NCI-H526 (cell line): ENCODE measurements around the gene WDR59.
"Not testable (repeated sequence)": the region's sequence is repeated elsewhere in the genome, so short reads cannot be mapped to it uniquely, and the experiment has no call there.

Experiments used
- DNase-seq, 2 experiments: peaks; one replicate each; lab custom pipeline; 2025; lab: John Stamatoyannopoulos, UW

The WDR59 gene

DNA sequence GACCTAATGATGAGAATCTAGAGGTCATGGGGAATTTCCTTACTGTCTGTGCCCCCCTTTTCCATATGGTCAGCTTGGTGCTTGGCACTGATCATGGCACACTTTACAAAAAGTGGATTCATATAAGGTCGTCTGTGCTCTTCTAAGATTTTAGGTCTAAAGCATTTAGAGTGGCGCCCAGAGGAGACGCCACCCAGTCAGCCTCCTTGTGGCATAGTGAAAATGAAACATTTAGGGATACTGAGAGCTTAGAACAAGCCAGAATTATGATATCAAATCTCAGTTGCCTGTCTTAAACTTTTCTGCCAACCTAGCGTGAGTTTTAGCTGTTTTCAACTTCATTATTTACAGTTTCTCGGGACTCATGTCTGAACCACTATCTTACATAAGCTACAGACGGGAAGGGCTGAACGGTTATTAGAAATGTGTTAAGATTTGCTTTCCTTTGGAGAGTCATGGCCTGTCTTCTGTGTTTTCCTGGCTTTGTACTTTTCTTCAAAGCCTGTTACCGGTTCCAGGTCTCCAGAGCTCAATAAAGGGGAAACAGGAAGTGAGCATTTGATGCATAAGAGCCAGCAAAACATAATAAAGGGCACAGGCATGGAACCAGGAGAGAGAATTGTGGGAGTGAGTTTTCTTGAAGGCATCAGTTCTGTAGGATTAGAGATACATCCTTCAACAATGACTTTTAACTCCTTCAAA, 27.6 kb upstream of the WDR59 start:
- no peak for DNase-seq

DNA sequence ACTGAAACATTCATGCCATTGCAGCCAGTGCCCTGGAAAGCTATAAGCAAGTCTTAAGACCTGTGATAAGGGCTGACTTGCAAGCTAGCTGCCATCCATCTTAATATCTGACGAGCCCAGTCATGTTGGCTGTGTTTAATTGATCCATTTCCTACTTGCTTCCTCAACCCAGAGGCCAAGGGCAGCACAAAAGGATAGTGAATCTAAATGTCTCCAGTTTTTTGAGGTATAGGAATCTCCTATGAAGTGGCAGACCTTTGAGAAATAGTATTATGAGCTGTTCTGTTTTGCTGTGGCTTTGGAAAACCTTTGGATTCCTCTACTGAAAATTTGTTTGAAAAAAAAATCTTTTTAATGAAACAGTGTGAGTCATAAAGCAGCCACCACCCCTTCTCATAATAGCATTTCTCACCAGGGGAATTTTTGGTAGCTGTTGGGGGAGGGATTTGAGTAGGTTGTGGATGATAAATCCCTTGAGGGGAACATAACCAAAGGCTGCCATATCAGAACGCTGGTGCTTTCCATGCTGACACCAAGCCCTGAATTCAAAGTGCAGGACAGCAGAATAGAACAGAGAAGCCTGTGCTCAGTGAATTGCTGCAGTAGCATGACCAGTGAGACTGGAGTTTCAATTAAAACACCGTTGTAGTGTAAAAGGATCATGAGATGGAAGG, 26.8 kb upstream of the WDR59 start:
- DNase-seq, result no peak

GRCh38 chr16:75010427-75010826, 25.5 kb upstream of the WDR59 start:
- no peak for DNase-seq

DNA sequence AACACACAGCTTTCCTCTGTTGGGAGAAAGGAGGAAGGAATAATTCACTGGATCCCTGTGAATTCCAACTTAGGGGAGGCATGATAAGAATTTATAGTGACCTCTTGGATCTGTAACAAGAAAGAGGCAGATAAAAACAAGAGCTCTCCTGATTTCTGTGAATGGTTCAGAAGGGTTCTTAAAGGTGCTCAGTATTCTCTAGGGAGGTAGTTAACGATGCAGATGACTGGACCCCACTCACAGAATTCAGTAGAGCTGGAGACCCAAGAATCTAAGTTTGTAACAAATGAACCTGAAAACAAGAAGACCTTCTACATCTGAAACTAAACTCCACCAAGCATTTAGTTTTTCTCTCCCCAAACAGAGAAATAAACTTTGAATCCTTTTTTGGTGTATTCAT, 22.5 kb upstream of the WDR59 start:
- DNase-seq, result no peak

- no peak for DNase-seq
Measured at GRCh38 chr16:75005697-75006096, 20.8 kb upstream of the WDR59 start.

- DNase-seq, result no peak
Measured at GRCh38 chr16:75004460-75004859, 19.5 kb upstream of the WDR59 start.

DNA sequence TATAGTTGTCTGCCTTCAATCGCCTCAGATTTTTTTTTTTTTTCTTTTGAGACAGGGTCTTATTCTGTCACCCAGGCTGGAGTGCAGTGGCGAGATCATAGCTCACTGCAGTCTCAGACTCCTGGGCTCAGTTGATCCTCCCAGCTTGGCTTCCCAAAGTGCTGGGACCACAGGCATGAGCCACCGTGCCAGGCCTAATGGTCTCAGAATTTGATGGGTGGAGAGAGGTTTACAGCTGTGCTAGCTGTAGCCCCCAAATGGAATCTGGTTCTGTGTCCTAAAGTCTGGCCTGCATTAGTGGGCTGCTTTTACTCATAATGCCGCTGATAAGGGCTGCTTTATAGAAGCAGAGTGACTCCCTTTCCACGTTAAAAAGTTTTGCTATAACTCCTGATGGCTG, 19.0 kb upstream of the WDR59 start:
- DNase-seq, result no peak

GRCh38 chr16:75002474-75002873, 17.6 kb upstream of the WDR59 start:
- no peak for DNase-seq

- DNase-seq, result peak in 1 of 2 experiments; percentile 23
Measured at GRCh38 chr16:75000481-75001081, 15.7 kb upstream of the WDR59 start.

DNA sequence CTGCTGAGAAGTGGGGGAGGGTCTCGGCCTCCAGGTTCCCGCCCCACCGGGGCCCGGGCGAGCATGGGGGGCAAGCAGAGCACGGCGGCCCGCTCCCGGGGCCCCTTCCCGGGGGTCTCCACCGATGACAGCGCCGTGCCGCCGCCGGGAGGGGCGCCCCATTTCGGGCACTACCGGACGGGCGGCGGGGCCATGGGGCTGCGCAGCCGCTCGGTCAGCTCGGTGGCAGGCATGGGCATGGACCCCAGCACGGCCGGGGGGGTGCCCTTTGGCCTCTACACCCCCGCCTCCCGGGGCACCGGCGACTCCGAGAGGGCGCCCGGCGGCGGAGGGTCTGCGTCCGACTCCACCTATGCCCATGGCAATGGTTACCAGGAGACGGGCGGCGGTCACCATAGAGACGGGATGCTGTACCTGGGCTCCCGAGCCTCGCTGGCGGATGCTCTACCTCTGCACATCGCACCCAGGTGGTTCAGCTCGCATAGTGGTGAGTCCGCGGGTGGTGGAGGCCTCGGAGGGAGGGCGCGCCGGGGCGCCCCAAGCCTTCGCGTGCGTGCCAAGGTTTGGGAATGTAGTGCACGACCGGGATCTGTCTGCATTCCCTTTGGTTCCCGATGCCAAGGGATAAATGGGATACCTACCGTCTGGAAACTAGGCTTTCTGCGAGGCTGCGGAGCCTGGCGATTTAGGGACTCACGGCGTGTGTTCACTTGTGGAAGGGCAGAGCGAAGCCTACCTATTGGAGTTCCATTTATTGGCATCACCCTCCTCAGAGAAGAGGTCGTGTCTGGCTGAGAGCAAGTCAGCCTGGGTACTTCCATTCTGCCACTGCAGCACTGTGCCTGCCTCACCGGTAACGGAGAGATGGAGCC, 14.9 kb upstream of the WDR59 start:
- peak; percentile 35 to 65 for DNase-seq

DNA sequence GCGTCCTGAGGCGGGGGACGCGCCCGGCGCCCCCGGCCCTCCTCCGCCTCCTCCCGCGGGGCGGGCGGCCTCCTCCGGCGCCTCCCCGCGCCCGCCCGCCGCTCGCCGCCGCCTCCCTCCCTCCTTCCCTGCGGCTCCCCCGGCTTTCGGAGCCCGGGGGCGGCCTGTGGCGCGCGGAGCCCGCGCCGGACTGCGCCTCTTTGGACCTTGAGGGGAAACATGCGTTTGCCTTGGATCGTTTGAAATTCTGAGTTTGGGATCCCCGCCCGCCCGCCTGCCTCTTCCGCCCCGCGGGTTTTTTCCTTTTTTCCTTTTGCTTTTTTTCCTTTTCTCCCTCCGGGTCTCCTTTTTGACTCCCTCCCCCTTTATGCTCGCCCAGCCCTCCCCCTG, 14.3 kb upstream of the WDR59 start:
- DNase-seq, result peak in 1 of 2 experiments; percentile 51

DNA sequence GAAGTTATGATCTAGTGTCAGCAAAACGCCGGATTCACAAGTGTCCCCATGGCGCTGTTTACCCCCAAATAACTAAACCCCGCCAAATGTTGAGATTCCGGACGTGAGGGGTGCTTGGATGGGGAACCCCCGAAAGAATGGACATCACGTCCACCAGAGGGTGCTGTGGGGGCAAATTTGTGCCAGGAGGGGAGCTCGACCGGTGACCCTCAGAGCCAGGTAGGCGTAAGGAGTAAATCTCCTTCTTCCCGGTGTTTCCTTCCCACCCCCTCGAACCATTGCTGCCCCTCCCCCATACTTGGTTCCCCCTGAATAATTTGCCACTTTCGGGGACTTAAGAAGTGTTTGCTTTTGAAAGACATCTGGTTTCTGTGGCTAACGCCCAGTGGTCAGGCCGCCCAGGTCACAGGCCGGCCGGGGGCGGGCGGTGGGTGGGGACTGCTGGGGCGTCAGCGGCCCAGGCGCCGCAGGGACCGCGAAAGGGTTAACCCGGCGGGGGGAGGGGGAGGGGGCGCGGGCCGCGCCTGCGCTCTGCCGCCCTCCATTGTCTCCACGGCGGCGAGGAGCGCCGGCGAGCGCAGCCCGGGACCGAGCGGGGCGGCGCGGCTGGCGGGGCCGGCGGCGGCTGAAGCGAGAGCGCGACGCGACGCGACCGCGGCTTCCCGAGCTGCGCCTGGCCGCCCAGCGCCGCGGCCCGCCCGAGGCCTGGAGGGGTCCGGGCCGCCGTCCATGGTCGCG, 13.7 kb upstream of the WDR59 start, which contains the start of gene ZNRF1:
ZNRF1 (plus strand) TSS at position 544 of the 738 bp plus-strand sequence. CDS start 648 bp downstream, outside the sequence.
- peak; percentile 30 to 73 for DNase-seq

GRCh38 chr16:74997042-74997491, 12.1 kb upstream of the WDR59 start:
- no peak for DNase-seq

DNA sequence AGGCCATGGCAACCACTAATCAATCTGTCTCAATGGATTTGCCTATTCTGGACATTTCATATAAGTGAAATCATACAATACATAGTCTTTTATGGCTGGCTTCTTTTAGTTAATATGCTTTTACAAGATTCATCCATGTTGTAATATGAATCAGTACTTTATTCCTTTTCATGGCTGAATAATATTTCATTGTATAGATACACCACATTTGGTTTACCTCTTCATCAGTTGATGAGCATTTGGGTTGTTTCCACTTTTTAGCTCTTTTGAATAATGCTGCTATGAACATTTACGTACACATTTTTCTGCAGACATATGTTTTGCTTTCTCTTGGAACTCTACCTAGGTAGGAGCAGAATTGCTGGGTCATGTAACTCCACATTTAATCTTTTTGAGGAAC, 11.1 kb upstream of the WDR59 start:
- DNase-seq, result no peak

DNA sequence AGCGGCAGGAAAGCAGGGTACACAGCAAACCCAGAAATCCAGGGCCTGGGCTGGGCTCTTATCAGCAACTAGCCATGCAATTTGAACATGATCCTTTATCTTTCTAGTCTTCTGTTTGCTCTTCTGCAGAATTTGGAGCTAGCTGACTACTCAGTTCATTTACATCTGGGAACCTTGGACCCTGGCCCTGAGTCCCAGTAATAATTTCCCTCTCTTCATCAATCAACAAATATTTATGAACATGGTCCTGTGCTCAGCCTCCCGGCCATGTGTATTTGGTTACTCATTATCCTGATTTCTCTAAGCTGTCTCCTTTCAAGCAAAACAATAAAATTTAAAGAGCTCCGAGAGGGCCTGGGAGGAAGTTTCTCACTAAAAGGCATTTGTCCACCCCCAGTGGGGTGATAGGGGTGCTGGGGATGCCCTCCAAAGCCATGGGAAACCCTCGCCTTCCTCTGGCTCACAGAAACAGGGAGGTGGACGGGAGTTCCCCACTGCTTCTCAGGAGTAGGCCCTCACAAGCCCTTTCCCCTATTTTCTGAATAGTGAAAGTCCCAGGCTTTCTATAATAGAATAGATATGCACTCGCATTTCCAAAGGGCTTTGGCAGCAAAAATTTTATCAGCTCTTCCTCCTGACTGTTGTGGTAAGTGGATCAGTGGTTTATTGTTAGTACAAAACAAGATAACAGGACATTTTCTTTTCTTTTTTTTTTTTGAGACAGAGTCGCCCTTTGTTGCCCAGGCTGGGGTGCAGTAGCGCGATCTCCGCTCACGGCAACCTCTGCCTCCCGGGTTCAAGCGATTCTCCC, 6.9 kb upstream of the WDR59 start:
- peak; percentile 11 to 22 for DNase-seq

DNA sequence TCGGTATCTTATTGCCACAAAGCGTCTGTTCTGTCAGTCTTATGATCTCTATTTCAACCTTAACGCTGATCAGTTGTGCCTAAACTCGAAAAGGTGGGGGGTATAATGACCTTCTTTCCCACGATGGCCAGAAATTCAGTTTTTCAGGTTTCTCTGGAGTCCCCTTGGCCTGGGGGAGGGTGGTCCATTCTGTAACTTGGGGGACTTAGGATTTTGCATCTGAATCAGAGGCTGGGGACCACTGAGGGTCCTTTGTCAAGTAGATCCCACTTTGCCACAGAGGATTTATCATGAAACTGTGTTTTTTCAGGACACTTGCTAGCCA, 6.3 kb upstream of the WDR59 start:
- DNase-seq, result no peak

GRCh38 chr16:74990832-74991231, 5.9 kb upstream of the WDR59 start:
- no peak for DNase-seq

GRCh38 chr16:74989864-74990263, 4.9 kb upstream of the WDR59 start:
- not testable (repeated sequence) for DNase-seq

DNA sequence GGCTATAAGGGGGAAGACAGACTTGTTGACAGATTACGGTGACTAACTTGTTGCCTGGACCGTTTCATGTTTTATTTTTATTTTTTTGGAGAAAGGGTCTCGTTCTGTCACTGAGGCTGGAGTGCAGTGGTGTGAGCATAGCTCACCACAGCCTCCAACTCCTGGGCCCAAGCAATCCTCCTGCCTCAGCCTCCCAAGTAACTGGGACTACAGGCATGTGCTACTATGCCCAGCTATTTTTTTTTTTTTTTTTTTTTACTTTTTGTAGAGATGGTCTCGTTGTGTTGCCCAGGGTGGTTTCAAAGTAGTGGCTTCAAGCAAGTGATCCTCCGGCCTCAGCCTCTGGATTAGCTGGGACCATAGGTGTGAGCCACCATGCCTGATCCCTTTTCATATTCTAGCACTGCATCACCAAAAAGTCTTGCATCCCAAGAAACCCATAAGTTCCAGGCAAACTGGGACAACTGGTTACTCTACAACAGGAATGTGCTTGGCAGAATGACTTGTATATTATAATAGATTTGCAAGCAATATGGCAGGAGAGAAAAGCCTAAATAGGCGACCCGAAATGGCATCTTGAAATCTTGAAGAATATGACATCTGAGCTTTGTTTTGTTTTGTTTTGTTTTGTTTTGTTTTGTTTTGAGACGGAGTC, 2.2 kb upstream of the WDR59 start:
- DNase-seq, result no peak

GRCh38 chr16:74984194-74984528, 762 bp downstream of the WDR59 start:
- DNase-seq, result no peak
